K562 (cell line): Measurements from ENCODE around the gene SAMD14. TPM values are rescaled to one million over a fixed set of nuclear protein-coding genes. Genes with fewer than 3 reads are reported as not detected.
A peak's percentile ranks its signal among the peaks of the same experiment; 100 is the strongest.

Source experiments
- ADNP ChIP-seq: fragments of 200-800 bp; sonication (Bioruptor generic); IDR thresholded peaks from 2 replicates; pipeline ENCODE4 v1.6.1; 2016; ENCODE audit warnings: missing genetic modification characterization, missing compliant biosample characterization
- CBFB ChIP-seq: sonication (generic); formaldehyde crosslinking; IDR thresholded peaks from 2 replicates; pipeline ENCODE4 v1.4.0; 2020; ENCODE audit warnings: mild to moderate bottlenecking, missing genetic modification reagents
- GTF2A2 ChIP-seq: IDR thresholded peaks from 2 replicates; pipeline ENCODE4 v1.6.1; 2016; ENCODE audit warnings: mild to moderate bottlenecking, missing genetic modification characterization, missing compliant biosample characterization
- HOMEZ ChIP-seq: fragments of 250-450 bp; sonication (Bioruptor Pico); IDR thresholded peaks from 2 replicates; pipeline ENCODE4 v1.4.0; 2020; ENCODE audit warnings: mild to moderate bottlenecking, moderate library complexity
- JUN ChIP-seq, 2 experiments: sonication (generic) in 1 of 2; formaldehyde crosslinking in 1 of 2; IDR thresholded peaks; 2 replicates each; pipeline versions ENCODE4 v1.6.1 to v1.8.0; 2012 to 2022; ENCODE audit warnings: borderline replicate concordance in 2 of 2, mild to moderate bottlenecking in 2 of 2, improper control_type of control experiment in 1 of 2, low read depth in 1 of 2, low read length in 1 of 2, missing genetic modification reagents in 1 of 2
- LEF1 ChIP-seq: fragments of 450-650 bp; IDR thresholded peaks from 2 replicates; pipeline ENCODE4 v1.6.1; 2016; ENCODE audit warnings: mild to moderate bottlenecking
- MCM5 ChIP-seq: fragments of 450-650 bp; IDR thresholded peaks from 2 replicates; pipeline ENCODE4 v1.6.1; 2016; ENCODE audit warnings: low read depth
- MEF2A ChIP-seq: IDR thresholded peaks from 2 replicates; pipeline ENCODE4 v1.6.1; 2011; ENCODE audit warnings: low read depth, mild to moderate bottlenecking, low read length, moderate library complexity; ENCODE audit not compliant: control insufficient read depth
- NEUROD1 ChIP-seq: fragments of 150-350 bp; IDR thresholded peaks from 2 replicates; pipeline ENCODE4 v1.6.1; 2014; ENCODE audit warnings: borderline replicate concordance, low read length, low read depth; ENCODE audit not compliant: partially characterized antibody
- PHF8 ChIP-seq: fragments of 200-600 bp; sonication (generic); IDR thresholded peaks from 2 replicates; pipeline ENCODE4 v1.6.1; 2012; ENCODE audit warnings: mixed run types, mild to moderate bottlenecking, inconsistent platforms, low read length, moderate library complexity, borderline replicate concordance
- RBM15 ChIP-seq: fragments of 200-400 bp; formaldehyde crosslinking; IDR thresholded peaks from 2 replicates; pipeline ENCODE4 v1.6.1; 2018; ENCODE audit warnings: mild to moderate bottlenecking, low read length, moderate library complexity; ENCODE audit not compliant: insufficient read depth
- SMC3 ChIP-seq: conservative IDR thresholded peaks from 2 replicates; pipeline ENCODE4 v1.6.1; 2011; ENCODE audit warnings: low read depth, low read length, improper control_type of control experiment; ENCODE audit not compliant: insufficient read depth
- TEAD1 ChIP-seq, 2 experiments: fragments of 450-650 bp in 1 of 2; sonication (generic) in 1 of 2; formaldehyde crosslinking; IDR thresholded peaks; 2 replicates each; pipeline versions ENCODE4 v1.4.0 to v1.8.0; 2020 to 2022; ENCODE audit warnings: mild to moderate bottlenecking in 2 of 2, missing genetic modification reagents in 1 of 2
- TEAD4 ChIP-seq, 2 experiments: sonication (generic) in 1 of 2; formaldehyde crosslinking in 1 of 2; IDR thresholded peaks; 2 replicates each; pipeline versions ENCODE4 v1.6.1 to v1.8.0; 2012 to 2022; ENCODE audit warnings: borderline replicate concordance in 1 of 2, inconsistent platforms in 1 of 2, low read length in 1 of 2, mild to moderate bottlenecking in 1 of 2, missing genetic modification reagents in 1 of 2
- TFAM ChIP-seq: fragments of 250-450 bp; sonication (Bioruptor Pico); conservative IDR thresholded peaks from 2 replicates; pipeline ENCODE4 v1.5.0; 2021; ENCODE audit warnings: mild to moderate bottlenecking, moderate library complexity
- ZBTB34 ChIP-seq: fragments of 250-450 bp; sonication (Bioruptor Pico); IDR thresholded peaks from 2 replicates; pipeline ENCODE4 v1.8.0; 2021; ENCODE audit warnings: mild to moderate bottlenecking, moderate library complexity
- ZNF197 ChIP-seq: fragments of 200-800 bp; sonication (Bioruptor generic); IDR thresholded peaks from 2 replicates; pipeline ENCODE4 v1.6.1; 2016; ENCODE audit warnings: low read depth, missing genetic modification characterization, missing compliant biosample characterization
- ZNF3 ChIP-seq: fragments of 250-450 bp; sonication (Bioruptor Pico); IDR thresholded peaks from 2 replicates; pipeline ENCODE4 v1.5.0; 2021; ENCODE audit warnings: mild to moderate bottlenecking, moderate library complexity
- polyA plus RNA-seq, 8 experiments: library from polyadenylated mRNA; depleted of rRNA in 4 of 8; stranded (reverse) in 5 of 8; unstranded in 3 of 8; fragments of >200 nt; fragmentation: Nextera tagmentation in 2 of 8; fragmentation: Illumina TruSeq in 1 of 8; extraction: Ambion mirVana in 2 of 8; extraction: Trizol in 1 of 8; gene quantifications; 2 replicates each; pipeline versions ENCODE4 v1.2.1 to v1.2.3, GENCODE V29; 2011 to 2014; ENCODE audit warnings: inconsistent platforms in 1 of 8, missing spikeins in 1 of 8
- total RNA-seq, 7 experiments: library from RNA; depleted of rRNA in 6 of 7; stranded (reverse); fragments of >200 nt in 6 of 7; fragmentation: Illumina TruSeq in 2 of 7; extraction: Trizol in 2 of 7; gene quantifications; 2 replicates each; pipeline versions ENCODE4 v1.2.1 to v1.2.3, GENCODE V29; 2011 to 2021; ENCODE audit warnings: low replicate concordance in 1 of 7
- TF ChIP-seq, protein P1 (sequence below), 2 experiments: fragments of 450-650 bp; IDR thresholded peaks; 2 replicates each; pipeline ENCODE4 v1.6.1; 2018; ENCODE audit warnings: mild to moderate bottlenecking in 2 of 2, low read depth in 1 of 2; ENCODE audit not compliant: partially characterized antibody in 2 of 2

The SAMD14 gene
- total and polyA plus RNA-seq, 9 of the 15 experiments (the other 6 are each of a cell fraction or from before 2014, with no cell fraction given) = 0.04 to 0.07 TPM; not detected in 7

DNA sequence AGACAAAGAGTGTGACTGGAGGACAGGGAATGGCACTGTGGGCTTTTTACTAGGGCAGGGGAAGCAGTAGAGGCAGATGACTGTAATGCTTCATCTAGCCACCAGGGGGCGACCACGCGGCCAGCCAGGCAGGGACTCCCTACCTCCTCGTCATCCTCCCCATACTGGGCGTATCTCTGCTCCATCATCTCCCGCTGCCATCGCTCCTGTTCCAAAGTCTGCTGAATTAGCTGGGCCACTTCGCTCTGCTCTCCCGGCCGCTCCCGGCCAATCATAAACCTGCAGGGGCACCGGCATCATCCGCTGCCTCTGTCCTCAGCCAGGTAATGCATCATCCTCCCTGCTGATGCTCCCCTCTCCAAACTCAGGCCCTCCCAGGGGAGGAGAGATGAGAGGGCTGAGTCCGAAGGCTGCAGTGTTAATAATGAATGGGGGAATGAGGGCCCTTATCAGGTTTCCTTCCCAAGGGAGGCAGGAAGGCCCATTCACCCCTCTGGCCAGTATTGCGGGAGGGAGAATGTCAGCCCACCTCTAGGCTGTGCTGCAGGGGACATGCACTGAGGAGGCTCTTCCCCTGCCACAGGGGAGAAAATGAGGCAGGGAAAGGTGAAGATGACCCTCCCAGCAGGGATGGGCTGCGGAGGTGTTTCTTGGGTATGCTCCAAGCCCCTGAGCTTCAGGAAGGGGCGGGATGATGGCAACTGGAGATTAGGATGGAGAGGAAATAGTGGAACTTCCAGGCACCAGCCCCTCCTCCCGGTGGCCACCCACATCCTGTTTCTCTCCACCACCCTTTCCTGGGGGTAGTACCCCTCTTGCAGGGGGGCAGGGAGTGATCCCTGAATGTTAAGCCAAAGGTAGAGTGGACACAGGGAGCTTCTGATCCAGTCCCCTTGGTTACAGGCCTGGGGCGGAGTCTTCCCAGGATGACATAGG, 10.3 kb upstream of the SAMD14 start (continued):
- TF ChIP-seq JUN (IDR thresholded peaks at IDR 0.05; ENCODE audit: borderline replicate concordance, low read depth, low read length) (0 out of 2 replicates have a peak, but pooled peaks have one; percentile 32), JUN (CRISPR knock-in tag; IDR thresholded peaks at IDR 0.05; ENCODE audit: borderline replicate concordance) (no peak), ADNP (tag) (no peak), ZNF3 (CRISPR knock-in tag) (no peak), GTF2A2 (tag) (no peak), TFAM (no peak), ZNF197 (no peak), MEF2A (no peak), PHF8 (no peak), ZBTB34 (CRISPR knock-in tag) (no peak), NEUROD1 (peak; percentile 43), MCM5 (no peak), RBM15 (no peak), TEAD4 (IDR thresholded peaks at IDR 0.05; ENCODE audit: low read length) (peak; percentile 45; the same call in 1 of the 2 replicates), TEAD4 (CRISPR knock-in tag; IDR thresholded peaks at IDR 0.05; ENCODE audit: borderline replicate concordance) (no peak), CBFB (CRISPR knock-in tag) (no peak), HOMEZ (CRISPR knock-in tag) (no peak), SMC3 (peak; percentile 68), TEAD1 (CRISPR knock-in tag; IDR thresholded peaks at IDR 0.05) (no peak), LEF1 (no peak)
- TF ChIP-seq, protein P1, sequence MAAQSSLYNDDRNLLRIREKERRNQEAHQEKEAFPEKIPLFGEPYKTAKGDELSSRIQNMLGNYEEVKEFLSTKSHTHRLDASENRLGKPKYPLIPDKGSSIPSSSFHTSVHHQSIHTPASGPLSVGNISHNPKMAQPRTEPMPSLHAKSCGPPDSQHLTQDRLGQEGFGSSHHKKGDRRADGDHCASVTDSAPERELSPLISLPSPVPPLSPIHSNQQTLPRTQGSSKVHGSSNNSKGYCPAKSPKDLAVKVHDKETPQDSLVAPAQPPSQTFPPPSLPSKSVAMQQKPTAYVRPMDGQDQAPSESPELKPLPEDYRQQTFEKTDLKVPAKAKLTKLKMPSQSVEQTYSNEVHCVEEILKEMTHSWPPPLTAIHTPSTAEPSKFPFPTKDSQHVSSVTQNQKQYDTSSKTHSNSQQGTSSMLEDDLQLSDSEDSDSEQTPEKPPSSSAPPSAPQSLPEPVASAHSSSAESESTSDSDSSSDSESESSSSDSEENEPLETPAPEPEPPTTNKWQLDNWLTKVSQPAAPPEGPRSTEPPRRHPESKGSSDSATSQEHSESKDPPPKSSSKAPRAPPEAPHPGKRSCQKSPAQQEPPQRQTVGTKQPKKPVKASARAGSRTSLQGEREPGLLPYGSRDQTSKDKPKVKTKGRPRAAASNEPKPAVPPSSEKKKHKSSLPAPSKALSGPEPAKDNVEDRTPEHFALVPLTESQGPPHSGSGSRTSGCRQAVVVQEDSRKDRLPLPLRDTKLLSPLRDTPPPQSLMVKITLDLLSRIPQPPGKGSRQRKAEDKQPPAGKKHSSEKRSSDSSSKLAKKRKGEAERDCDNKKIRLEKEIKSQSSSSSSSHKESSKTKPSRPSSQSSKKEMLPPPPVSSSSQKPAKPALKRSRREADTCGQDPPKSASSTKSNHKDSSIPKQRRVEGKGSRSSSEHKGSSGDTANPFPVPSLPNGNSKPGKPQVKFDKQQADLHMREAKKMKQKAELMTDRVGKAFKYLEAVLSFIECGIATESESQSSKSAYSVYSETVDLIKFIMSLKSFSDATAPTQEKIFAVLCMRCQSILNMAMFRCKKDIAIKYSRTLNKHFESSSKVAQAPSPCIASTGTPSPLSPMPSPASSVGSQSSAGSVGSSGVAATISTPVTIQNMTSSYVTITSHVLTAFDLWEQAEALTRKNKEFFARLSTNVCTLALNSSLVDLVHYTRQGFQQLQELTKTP (IDR thresholded peaks at IDR 0.05; ENCODE audit: low read depth in 1 of 2, partially characterized antibody in 2 of 2) = no peak
